HEK293 (cell line): ENCODE data around the gene ACHE.

Source experiments
- GLI2 ChIP-seq: fragments of 450-650 bp; formaldehyde crosslinking; IDR thresholded peaks from 2 replicates; pipeline ENCODE4; 2017; ENCODE audit warnings: missing biosample characterization, missing genetic modification characterization, low read depth, borderline replicate concordance
- ZBTB21 ChIP-seq: fragments of 450-650 bp; formaldehyde crosslinking; IDR thresholded peaks from 2 replicates; pipeline ENCODE4 v1.5.1; 2017; ENCODE audit warnings: missing biosample characterization, missing genetic modification characterization
- ZBTB8A ChIP-seq: fragments of 450-650 bp; formaldehyde crosslinking; IDR thresholded peaks from 2 replicates; pipeline ENCODE4 v1.5.1; 2016; ENCODE audit warnings: missing biosample characterization, missing genetic modification characterization
- ZNF335 ChIP-seq: fragments of 450-650 bp; formaldehyde crosslinking; conservative IDR thresholded peaks from 2 replicates; pipeline ENCODE4 v1.5.1; 2016; ENCODE audit warnings: missing biosample characterization, missing genetic modification characterization
- TF ChIP-seq, protein P1 (sequence below): fragments of 450-650 bp; formaldehyde crosslinking; IDR thresholded peaks from 2 replicates; pipeline ENCODE4 v1.5.1; 2017; ENCODE audit warnings: missing biosample characterization, missing genetic modification characterization
- TF ChIP-seq, protein P2 (sequence below): fragments of 450-650 bp; formaldehyde crosslinking; IDR thresholded peaks from 2 replicates; pipeline ENCODE4 v1.5.1; 2016; ENCODE audit warnings: missing biosample characterization, missing genetic modification characterization, low read depth
- TF ChIP-seq, protein P3 (sequence below): fragments of 450-650 bp; formaldehyde crosslinking; IDR thresholded peaks from 2 replicates; pipeline ENCODE4 v1.5.1; 2016; ENCODE audit warnings: missing biosample characterization, missing genetic modification characterization

DNA sequence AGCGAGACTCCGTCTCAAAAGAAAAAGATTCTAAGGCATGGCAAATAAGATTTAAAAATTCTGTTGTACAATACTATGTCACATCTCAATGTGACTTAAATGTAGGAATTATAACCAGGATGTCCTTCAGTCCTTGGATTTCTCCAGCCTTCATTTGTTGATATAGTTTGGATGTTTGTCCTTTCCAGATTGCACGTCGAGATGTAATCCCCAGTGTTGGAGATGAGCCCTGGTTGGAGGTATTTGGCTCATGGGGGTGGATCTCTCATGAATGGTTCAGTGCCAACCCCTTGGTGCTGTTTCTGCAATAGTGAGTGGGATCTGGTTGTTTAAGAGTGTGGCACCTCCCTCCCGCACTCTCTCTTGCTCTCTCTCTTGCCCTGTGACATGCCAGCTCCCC, 12.8 kb upstream of the ACHE start:
- TF ChIP-seq, protein P1, sequence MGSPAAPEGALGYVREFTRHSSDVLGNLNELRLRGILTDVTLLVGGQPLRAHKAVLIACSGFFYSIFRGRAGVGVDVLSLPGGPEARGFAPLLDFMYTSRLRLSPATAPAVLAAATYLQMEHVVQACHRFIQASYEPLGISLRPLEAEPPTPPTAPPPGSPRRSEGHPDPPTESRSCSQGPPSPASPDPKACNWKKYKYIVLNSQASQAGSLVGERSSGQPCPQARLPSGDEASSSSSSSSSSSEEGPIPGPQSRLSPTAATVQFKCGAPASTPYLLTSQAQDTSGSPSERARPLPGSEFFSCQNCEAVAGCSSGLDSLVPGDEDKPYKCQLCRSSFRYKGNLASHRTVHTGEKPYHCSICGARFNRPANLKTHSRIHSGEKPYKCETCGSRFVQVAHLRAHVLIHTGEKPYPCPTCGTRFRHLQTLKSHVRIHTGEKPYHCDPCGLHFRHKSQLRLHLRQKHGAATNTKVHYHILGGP: no peak
- TF ChIP-seq GLI2 (tag by site-specific recombination) (no peak), ZBTB8A (no peak), ZBTB21 (tag by site-specific recombination) (no peak), ZNF335 (tag by site-specific recombination) (no peak)
- TF ChIP-seq, protein P2, sequence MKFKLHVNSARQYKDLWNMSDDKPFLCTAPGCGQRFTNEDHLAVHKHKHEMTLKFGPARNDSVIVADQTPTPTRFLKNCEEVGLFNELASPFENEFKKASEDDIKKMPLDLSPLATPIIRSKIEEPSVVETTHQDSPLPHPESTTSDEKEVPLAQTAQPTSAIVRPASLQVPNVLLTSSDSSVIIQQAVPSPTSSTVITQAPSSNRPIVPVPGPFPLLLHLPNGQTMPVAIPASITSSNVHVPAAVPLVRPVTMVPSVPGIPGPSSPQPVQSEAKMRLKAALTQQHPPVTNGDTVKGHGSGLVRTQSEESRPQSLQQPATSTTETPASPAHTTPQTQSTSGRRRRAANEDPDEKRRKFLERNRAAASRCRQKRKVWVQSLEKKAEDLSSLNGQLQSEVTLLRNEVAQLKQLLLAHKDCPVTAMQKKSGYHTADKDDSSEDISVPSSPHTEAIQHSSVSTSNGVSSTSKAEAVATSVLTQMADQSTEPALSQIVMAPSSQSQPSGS (tag by site-specific recombination): no peak
- TF ChIP-seq, protein P3, sequence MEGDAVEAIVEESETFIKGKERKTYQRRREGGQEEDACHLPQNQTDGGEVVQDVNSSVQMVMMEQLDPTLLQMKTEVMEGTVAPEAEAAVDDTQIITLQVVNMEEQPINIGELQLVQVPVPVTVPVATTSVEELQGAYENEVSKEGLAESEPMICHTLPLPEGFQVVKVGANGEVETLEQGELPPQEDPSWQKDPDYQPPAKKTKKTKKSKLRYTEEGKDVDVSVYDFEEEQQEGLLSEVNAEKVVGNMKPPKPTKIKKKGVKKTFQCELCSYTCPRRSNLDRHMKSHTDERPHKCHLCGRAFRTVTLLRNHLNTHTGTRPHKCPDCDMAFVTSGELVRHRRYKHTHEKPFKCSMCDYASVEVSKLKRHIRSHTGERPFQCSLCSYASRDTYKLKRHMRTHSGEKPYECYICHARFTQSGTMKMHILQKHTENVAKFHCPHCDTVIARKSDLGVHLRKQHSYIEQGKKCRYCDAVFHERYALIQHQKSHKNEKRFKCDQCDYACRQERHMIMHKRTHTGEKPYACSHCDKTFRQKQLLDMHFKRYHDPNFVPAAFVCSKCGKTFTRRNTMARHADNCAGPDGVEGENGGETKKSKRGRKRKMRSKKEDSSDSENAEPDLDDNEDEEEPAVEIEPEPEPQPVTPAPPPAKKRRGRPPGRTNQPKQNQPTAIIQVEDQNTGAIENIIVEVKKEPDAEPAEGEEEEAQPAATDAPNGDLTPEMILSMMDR (tag by site-specific recombination): no peak
